ENCODE results near the gene SELENOS. TPM values are rescaled to one million over a fixed set of nuclear protein-coding genes. Genes with fewer than 3 reads are reported as not detected.

SELENOS gene
- total and polyA plus RNA-seq, 9 of the 15 experiments (the other 6 are each of a cell fraction or from before 2014, with no cell fraction given), result 24.9 to 57.4 (median 47.9) TPM

DNA sequence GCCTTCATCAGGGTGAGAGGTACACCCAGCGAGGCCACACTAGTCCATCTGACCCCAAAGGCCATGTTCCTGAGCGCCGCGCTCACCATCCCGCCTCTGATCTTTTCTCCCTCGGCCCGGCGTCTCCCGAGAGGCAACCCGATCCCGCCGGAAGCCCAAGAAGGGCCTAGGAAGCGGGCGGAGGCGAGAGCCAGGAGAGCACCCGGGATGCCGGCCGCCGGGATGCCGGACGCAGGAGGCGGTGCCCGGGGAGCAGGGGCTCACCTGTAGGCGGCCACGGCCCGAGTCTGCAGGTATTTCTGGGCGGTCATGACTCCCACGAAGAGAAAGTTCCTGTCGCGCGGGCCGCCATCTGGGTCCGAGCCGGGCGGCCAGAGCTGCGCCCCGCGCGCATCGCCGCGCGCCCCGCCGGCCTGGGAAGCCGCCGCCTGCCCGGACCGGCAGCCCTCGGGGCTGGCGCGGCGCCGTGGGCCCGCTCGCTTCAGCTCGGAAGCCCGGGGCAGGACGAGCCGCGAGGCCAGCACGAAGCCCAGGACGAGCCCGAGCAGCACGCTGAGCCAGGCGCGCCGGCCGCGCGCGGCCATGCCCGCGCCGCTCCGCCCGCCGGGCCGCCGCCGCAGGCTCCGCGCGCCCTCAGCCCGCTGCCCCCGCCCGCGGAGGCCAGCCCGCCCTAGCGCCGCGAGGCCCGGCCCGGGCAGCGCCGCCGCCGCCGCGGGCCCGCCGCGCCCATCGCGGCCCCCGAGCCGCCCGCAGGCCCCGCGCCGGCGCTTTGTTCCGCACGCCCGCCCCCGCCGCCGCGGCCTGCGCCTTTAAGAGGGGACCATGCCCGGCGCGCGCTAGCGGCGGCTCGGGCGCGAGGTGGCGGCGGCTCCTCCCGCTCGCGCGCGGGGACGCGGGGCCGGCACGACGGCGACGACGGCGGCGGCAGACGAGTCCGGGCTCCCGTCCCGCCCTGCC, 26.1 kb downstream of the SELENOS start (continued):
- 0 out of 2 replicates have a peak, but pooled peaks have one; percentile 40 for TF ChIP-seq ZFX (CRISPR knock-in tag; IDR thresholded peaks at IDR 0.05)

GRCh38 chr15:101250341-101250831, 26.9 kb downstream of the SELENOS start:
- H3K4me1 ChIP-seq (replicated peaks in 1 of 2; ENCODE audit: control insufficient read depth in 2 of 2, insufficient read depth in 2 of 2, low read length in 2 of 2), result peaks cover 23 to 25% of the 10 kb centered on the region in 2 experiments; a peak in 4 of 5 replicates
- CTCF ChIA-PET (ENCODE audit: low intra/inter-chr PET ratio), result interaction anchor here (1.1 kb wide), 1 partner anchor 161 kb away, joined by 4 read pairs; no protein-coding TSS in a partner anchor
- TF ChIP-seq, protein P1, sequence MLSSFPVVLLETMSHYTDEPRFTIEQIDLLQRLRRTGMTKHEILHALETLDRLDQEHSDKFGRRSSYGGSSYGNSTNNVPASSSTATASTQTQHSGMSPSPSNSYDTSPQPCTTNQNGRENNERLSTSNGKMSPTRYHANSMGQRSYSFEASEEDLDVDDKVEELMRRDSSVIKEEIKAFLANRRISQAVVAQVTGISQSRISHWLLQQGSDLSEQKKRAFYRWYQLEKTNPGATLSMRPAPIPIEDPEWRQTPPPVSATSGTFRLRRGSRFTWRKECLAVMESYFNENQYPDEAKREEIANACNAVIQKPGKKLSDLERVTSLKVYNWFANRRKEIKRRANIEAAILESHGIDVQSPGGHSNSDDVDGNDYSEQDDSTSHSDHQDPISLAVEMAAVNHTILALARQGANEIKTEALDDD (IDR thresholded peaks at IDR 0.05), result peak; percentile 66; the same call in 1 of the 2 replicates
- TF ChIP-seq, protein P2, sequence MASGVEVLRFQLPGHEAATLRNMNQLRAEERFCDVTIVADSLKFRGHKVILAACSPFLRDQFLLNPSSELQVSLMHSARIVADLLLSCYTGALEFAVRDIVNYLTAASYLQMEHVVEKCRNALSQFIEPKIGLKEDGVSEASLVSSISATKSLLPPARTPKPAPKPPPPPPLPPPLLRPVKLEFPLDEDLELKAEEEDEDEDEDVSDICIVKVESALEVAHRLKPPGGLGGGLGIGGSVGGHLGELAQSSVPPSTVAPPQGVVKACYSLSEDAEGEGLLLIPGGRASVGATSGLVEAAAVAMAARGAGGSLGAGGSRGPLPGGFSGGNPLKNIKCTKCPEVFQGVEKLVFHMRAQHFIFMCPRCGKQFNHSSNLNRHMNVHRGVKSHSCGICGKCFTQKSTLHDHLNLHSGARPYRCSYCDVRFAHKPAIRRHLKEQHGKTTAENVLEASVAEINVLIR (CRISPR knock-in tag; IDR thresholded peaks at IDR 0.05), result no peak
- H3K27ac ChIP-seq (ENCODE audit: extremely low read depth, low read depth, low read length), result no peak overlapping the region
- H3K9me3 ChIP-seq (replicated peaks; ENCODE audit: control insufficient read depth, insufficient read depth, low read depth, low read length), result no peaks in the 10 kb centered on the region
- intact Hi-C loops (cut with micrococcal nuclease), result loop anchor here (10.0 kb wide), 1 partner anchor 626 kb away; no protein-coding TSS in a partner anchor
- no peaks in the 10 kb centered on the region for H3K27me3 ChIP-seq (ENCODE audit: control insufficient read depth in 2 of 2, insufficient read depth in 2 of 2, low read length in 2 of 2)
- BruUV-seq (replicated peaks), result TSS peak; percentile 65
- H3K36me3 ChIP-seq (ENCODE audit: control insufficient read depth, insufficient read depth, low read length), result peaks cover 3% of the 10 kb centered on the region; the same call in 2 of the 3 replicates
- peak overlapping the region; percentile 83 for H3K4me2 ChIP-seq (ENCODE audit: insufficient read depth, low read length)
- POLR2A ChIA-PET, result interaction anchor here (0.6 to 1.3 kb wide), 3 partner anchors 10 to 108 kb away, joined by 3 to 7 read pairs (median 3); no protein-coding TSS in a partner anchor
- no peaks in the 10 kb centered on the region for H3K9me1 ChIP-seq (ENCODE audit: control insufficient read depth, insufficient read depth, low read length)
- FAIRE-seq (peak; percentile 58), DNase-seq (ENCODE audit: extremely low read depth in 1 of 4, low spot score in 3 of 4) (no peak), ATAC-seq (no peak)
- peaks cover 15% of the 10 kb centered on the region for H4K20me1 ChIP-seq (replicated peaks; ENCODE audit: control insufficient read depth, insufficient read depth, low read length)
- peak overlapping the region; percentile 54 for H3K4me3 ChIP-seq
- H2AFZ ChIP-seq (ENCODE audit: low read depth, low read length), result 0 out of 2 replicates have a peak overlapping the region, but pooled peaks have one; percentile 27
- peak overlapping the region; percentile 57 to 87; a peak in 2 of 4 replicates for H3K9ac ChIP-seq (ENCODE audit: insufficient read depth in 1 of 2, low read depth in 2 of 2, low read length in 2 of 2)
- WGBS (ENCODE audit: insufficient coverage, low coverage, missing lambda C conversion rate), result 24% methylated on average over 6 of the region's 6 CpGs
- peaks cover 46% of the 10 kb centered on the region for H3K79me2 ChIP-seq (ENCODE audit: control insufficient read depth, insufficient read depth, low read length)
- in situ Hi-C loops (cut with MboI), result loop anchor here (25.0 kb wide), 2 partner anchors 338 to 613 kb away; partner anchors contain the start of gene LRRK1

Measured in K562 (cell line).